Measurements from ENCODE around the gene DCTN3.

DCTN3 gene

GRCh38 chr9:34577400-34578240, 42.7 kb downstream of the DCTN3 start:
- no peak for DNase-seq (ENCODE audit: extremely low read depth, insufficient read length)
- no peak for TF ChIP-seq CTCF (IDR thresholded peaks at IDR 0.05; ENCODE audit: insufficient read depth, low read length, poor library complexity, severe bottlenecking)
- H3K27me3 ChIP-seq (replicated peaks; ENCODE audit: control insufficient read depth, insufficient read depth, low read length): peaks cover 9% of the 10 kb centered on the region
- no peaks in the 10 kb centered on the region for H3K36me3 ChIP-seq (ENCODE audit: control insufficient read depth, insufficient read depth, low read length)
- no peak overlapping the region for H3K4me3 ChIP-seq (replicated peaks; ENCODE audit: low read depth, low read length)

- no peak for DNase-seq (ENCODE audit: extremely low read depth, insufficient read length)
- TF ChIP-seq CTCF (IDR thresholded peaks at IDR 0.05; ENCODE audit: insufficient read depth, low read length, poor library complexity, severe bottlenecking): no peak
- H3K36me3 ChIP-seq (ENCODE audit: control insufficient read depth, insufficient read depth, low read length): no peaks in the 10 kb centered on the region
- H3K4me3 ChIP-seq (replicated peaks; ENCODE audit: low read depth, low read length): no peak overlapping the region
- H3K27me3 ChIP-seq (replicated peaks; ENCODE audit: control insufficient read depth, insufficient read depth, low read length): peaks cover 9% of the 10 kb centered on the region
These were observed 43.5 kb downstream of the DCTN3 start for GRCh38 chr9:34576597-34577399.

- peaks cover 9% of the 10 kb centered on the region for H3K27me3 ChIP-seq (replicated peaks; ENCODE audit: control insufficient read depth, insufficient read depth, low read length)
- TF ChIP-seq CTCF (IDR thresholded peaks at IDR 0.05; ENCODE audit: insufficient read depth, low read length, poor library complexity, severe bottlenecking): no peak
- no peaks in the 10 kb centered on the region for H3K36me3 ChIP-seq (ENCODE audit: control insufficient read depth, insufficient read depth, low read length)
- H3K4me3 ChIP-seq (replicated peaks; ENCODE audit: low read depth, low read length): no peak overlapping the region
- DNase-seq (ENCODE audit: extremely low read depth, insufficient read length): no peak
These were observed 44.3 kb downstream of the DCTN3 start for GRCh38 chr9:34575862-34576596.

GRCh38 chr9:34575241-34575640, 45.1 kb downstream of the DCTN3 start:
- TF ChIP-seq CTCF (IDR thresholded peaks at IDR 0.05; ENCODE audit: insufficient read depth, low read length, poor library complexity, severe bottlenecking): no peak
- Histone ChIP-seq H3K27me3 (replicated peaks; ENCODE audit: control insufficient read depth, insufficient read depth, low read length) (peaks cover 8% of the 10 kb centered on the region), H3K36me3 (ENCODE audit: control insufficient read depth, insufficient read depth, low read length) (no peaks in the 10 kb centered on the region), H3K4me3 (replicated peaks; ENCODE audit: low read depth, low read length) (no peak overlapping the region)
- no peak for DNase-seq (ENCODE audit: extremely low read depth, insufficient read length)

- H3K27me3 ChIP-seq (replicated peaks; ENCODE audit: control insufficient read depth, insufficient read depth, low read length): peaks cover 9% of the 10 kb centered on the region
- no peak for TF ChIP-seq CTCF (IDR thresholded peaks at IDR 0.05; ENCODE audit: insufficient read depth, low read length, poor library complexity, severe bottlenecking)
- no peaks in the 10 kb centered on the region for H3K36me3 ChIP-seq (ENCODE audit: control insufficient read depth, insufficient read depth, low read length)
- no peak overlapping the region for H3K4me3 ChIP-seq (replicated peaks; ENCODE audit: low read depth, low read length)
- no peak for DNase-seq (ENCODE audit: extremely low read depth, insufficient read length)
These were observed 45.7 kb downstream of the DCTN3 start for GRCh38 chr9:34574571-34574970.
